ENCODE results near the gene RBPMS2. TPM values are rescaled to one million over a fixed set of nuclear protein-coding genes. Genes with fewer than 3 reads are reported as not detected.

RBPMS2 gene
- total RNA-seq, 4 donors from 2014 or later = 0.15 to 1.8 (median 1.1) TPM; not detected in 1

DNA sequence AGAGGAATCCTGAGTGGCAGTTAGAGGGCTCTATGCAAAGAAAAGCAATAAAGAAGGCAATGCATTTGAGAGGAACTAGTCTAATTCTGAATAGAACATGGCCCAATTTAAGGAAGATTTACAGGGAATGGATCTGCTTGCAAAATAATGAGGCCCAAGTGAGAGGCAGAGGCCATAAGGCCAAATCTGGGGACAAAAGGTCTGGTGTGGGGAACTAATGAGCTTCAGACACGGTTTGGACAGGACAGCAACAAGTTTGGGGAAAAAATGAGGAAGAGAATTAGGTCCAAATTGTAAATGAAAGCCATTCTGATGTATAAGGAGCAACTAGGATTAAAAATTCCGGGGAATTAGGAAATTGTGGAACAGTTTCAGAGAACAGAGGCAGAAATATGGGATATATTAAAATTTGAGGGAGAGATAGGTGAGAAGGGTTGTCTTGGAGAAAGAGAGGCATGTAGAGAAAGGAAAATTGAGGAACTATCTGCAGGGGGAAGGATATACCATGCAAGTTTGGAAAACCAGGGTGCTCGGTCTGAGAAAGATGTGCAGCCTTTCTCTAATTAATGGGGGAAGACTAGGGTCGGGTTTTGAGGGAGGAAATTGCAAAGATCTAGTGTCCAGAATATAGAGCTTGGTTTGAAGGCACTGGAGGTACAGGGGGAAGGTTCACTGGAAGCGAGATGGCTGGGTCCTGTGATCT lies 73.8 kb downstream of the RBPMS2 start:
- no peak overlapping the region for H3K4me3 ChIP-seq (ENCODE audit: low read depth, poor library complexity, severe bottlenecking)
- WGBS, 2 donors = 15 to 16% methylated on average over 5 of the region's 5 CpGs
- TF ChIP-seq, protein P1, sequence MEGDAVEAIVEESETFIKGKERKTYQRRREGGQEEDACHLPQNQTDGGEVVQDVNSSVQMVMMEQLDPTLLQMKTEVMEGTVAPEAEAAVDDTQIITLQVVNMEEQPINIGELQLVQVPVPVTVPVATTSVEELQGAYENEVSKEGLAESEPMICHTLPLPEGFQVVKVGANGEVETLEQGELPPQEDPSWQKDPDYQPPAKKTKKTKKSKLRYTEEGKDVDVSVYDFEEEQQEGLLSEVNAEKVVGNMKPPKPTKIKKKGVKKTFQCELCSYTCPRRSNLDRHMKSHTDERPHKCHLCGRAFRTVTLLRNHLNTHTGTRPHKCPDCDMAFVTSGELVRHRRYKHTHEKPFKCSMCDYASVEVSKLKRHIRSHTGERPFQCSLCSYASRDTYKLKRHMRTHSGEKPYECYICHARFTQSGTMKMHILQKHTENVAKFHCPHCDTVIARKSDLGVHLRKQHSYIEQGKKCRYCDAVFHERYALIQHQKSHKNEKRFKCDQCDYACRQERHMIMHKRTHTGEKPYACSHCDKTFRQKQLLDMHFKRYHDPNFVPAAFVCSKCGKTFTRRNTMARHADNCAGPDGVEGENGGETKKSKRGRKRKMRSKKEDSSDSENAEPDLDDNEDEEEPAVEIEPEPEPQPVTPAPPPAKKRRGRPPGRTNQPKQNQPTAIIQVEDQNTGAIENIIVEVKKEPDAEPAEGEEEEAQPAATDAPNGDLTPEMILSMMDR (IDR thresholded peaks at IDR 0.05) = no peak
- TF ChIP-seq POLR2A (IDR thresholded peaks at IDR 0.05) = no peak
- no peak for DNase-seq (ENCODE audit: low spot score in 2 of 2)
- intact Hi-C loops (cut with DNase I; ENCODE audit: low total_unique reads) = no loop called here

DNA sequence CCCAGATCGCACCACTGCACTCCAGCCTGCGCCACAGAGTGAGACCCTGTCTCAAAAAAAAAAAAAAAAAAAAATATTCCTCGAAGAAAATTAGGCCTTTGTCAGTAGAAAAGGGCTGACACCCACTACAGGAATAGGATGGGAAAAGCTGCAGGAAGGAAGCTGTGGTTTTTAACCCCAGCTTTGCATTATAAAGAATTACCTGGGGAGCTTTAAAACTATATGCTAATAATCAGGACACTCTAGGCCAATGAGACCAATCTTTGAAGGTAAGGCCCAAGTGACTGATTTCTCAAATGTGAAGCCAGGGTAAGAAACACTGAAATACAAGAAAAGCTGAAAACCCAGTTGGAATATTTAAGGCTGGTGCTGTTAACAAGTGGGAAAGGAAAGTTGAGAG lies 74.3 kb downstream of the RBPMS2 start:
- H3K4me3 ChIP-seq (ENCODE audit: low read depth, poor library complexity, severe bottlenecking) = no peak overlapping the region
- no peak for DNase-seq (ENCODE audit: low spot score in 2 of 2)
- WGBS, 2 donors = 43 to 44% methylated on average over 3 of the region's 3 CpGs
- intact Hi-C loops (cut with DNase I; ENCODE audit: low total_unique reads) = no loop called here
- TF ChIP-seq, protein P1 (IDR thresholded peaks at IDR 0.05) = no peak
- no peak for TF ChIP-seq POLR2A (IDR thresholded peaks at IDR 0.05)

DNA sequence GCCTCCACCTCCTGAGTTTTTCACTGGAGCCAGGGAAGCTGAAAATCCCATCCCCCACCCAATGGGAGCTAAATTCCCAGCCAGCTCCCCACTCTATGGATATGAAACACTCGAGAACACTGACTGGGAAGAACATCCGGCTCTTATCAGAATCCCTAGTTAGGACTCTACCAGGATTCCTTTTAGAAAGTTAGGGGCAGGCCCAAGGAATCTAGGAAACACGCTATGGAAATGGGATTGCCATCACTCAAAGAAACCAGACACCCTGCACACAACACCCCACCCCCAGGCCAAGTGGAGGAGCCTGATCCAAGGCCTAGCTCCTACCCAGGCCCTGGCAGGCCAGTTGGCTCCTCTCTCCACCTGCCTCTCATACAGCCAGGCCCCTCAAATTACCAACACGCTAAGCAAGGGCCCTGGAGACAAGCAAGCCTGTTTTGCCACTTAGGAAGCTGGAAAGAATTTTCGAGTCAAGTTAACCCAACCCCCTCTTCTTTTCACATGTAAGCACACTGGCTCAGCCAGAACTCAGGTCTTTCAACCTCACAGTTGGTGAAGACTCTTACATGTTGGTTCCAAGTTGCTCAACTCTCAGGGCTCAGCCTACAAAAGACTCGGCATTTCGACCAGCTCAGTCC lies 75.5 kb downstream of the RBPMS2 start:
- intact Hi-C loops (cut with DNase I; ENCODE audit: low total_unique reads) = no loop called here
- 9 to 15% methylated on average over 7 of the region's 7 CpGs for WGBS, 2 donors
- H3K4me3 ChIP-seq (ENCODE audit: low read depth, poor library complexity, severe bottlenecking) = no peak overlapping the region

DNA sequence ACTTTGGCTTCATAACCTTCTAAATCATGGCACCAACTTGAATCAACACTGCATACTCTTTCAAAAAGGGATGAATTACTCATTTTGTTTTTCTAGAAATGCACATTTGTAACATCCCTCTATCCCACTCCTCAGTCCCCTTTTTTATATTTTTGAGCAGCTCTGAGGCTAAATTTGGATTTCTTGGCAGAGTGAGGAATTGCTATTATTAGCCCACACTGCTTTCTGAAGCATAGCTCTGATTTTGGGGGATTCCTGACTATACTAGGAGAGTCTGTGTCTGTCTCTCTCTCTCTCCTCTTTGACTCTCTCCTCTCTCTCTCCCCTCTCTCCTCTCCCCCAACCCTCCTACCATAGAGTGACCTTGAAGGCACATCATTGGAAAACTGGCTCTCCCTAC lies 76.6 kb downstream of the RBPMS2 start:
- intact Hi-C loops (cut with DNase I; ENCODE audit: low total_unique reads) = no loop called here
- TF ChIP-seq POLR2A (IDR thresholded peaks at IDR 0.05) = no peak
- TF ChIP-seq, protein P1 (IDR thresholded peaks at IDR 0.05) = no peak

More for the DNA sequence above, 75.5 kb downstream of the RBPMS2 start:
- DNase-seq (ENCODE audit: low spot score in 2 of 2) = peak; percentile 53 to 88
- TF ChIP-seq, protein P1 (IDR thresholded peaks at IDR 0.05) = no peak
- TF ChIP-seq POLR2A (IDR thresholded peaks at IDR 0.05) = no peak

DNA sequence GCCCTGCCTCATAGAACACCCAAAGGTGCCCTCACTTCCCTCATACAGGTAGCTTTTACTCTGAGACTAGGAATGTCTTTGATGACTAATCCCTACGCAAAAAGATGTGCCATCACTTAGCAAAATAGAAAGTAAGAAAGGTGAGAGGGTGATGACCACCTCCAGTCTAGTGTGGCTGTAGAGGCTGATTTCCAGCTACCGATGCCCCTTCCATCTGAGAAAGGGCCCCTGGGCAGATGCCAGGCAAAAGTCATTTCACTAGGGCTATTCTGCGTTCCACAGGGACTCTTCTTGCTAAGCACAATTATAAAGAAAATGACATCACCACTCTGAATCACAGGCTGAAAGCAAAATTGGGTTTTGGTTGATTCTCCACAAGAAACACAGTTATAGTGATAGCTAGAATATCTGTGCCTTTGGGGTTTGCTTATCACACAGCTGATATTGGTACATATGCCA lies 77.4 kb downstream of the RBPMS2 start:
- intact Hi-C loops (cut with DNase I; ENCODE audit: low total_unique reads) = no loop called here
- no peak overlapping the region for H3K4me3 ChIP-seq (ENCODE audit: low read depth, poor library complexity, severe bottlenecking)
- DNase-seq (ENCODE audit: low spot score in 2 of 2) = no peak
- TF ChIP-seq, protein P1 (IDR thresholded peaks at IDR 0.05) = no peak
- no peak for TF ChIP-seq POLR2A (IDR thresholded peaks at IDR 0.05)
- WGBS, 2 donors = 45 to 46% methylated on average over 3 of the region's 3 CpGs

More for the DNA sequence above, 76.6 kb downstream of the RBPMS2 start:
- no peak for DNase-seq (ENCODE audit: low spot score in 2 of 2)
- H3K4me3 ChIP-seq (ENCODE audit: low read depth, poor library complexity, severe bottlenecking) = no peak overlapping the region

Measured in lower leg skin (tissue), 4 donors.